A172 (cell line): Measurements from ENCODE around the gene DIP2C. TPM values are rescaled to one million over a fixed set of nuclear protein-coding genes. Genes with fewer than 3 reads are reported as not detected.
A peak's percentile ranks its signal among the peaks of the same experiment; 100 is the strongest.
"Not testable (repeated sequence)": the region's sequence is repeated elsewhere in the genome, so short reads cannot be mapped to it uniquely, and the experiment has no call there.

Experiments
- DNase-seq: peaks from one replicate; pipeline ENCODE4 v3.0.0-alpha.2; 2015; ENCODE audit warnings: low spot score
- total RNA-seq: library from RNA; depleted of rRNA; stranded (reverse); fragments of >200 nt; shearing (Covaris generic); gene quantifications from 2 replicates; pipeline ENCODE4 v1.2.3, GENCODE V29; 2014

The DIP2C gene
- total RNA-seq, 1 experiment from 2014 or later = 12.8 TPM

- no peak for DNase-seq
Measured at GRCh38 chr10:660970-661596, 28.4 kb downstream of the DIP2C start.

GRCh38 chr10:660413-660969 lies 29.0 kb downstream of the DIP2C start:
- DNase-seq = no peak

- DNase-seq = peak; percentile 76
Measured at GRCh38 chr10:659688-660141, 29.8 kb downstream of the DIP2C start.

GRCh38 chr10:657816-658350 lies 31.6 kb downstream of the DIP2C start:
- not testable (repeated sequence) for DNase-seq

DNA sequence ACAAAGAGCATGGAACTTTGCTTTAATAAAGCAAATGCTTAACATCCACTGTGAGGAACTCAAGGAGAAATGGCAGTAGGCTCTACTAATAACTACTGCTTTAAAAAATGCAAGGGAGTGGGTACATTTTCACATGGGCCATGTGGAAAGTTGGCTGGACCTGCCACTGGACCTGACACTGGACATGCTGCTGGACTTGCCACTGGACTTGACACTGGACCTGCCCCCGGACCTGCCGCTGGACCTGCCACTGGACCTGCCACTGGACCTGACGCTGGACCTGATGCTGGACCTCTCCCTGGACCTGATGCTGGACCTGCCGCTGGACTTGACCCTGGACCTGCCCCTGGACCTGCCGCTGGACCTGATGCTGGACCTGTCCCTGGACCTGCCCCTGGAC lies 32.6 kb downstream of the DIP2C start:
- DNase-seq = no peak

DNA sequence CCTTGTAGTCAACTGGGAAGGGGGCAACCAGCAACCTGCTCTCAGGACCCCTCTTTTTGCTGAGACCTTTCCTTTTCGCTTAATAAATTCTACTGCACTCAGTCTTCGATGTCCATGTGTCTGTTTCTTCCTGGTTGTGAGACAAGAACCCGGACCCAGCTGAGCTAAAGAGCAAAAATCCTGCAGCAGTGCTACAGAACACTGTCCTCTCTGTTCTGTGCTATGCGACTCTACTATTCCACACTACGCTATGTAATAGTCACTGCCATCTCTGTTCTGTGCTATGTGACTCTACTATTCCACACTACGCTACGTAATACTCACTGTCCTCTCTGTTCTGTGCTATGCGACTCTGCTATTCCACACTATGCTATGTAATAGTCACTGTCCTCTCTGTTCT lies 34.3 kb downstream of the DIP2C start:
- no peak for DNase-seq

GRCh38 chr10:654647-654996 lies 34.8 kb downstream of the DIP2C start:
- no peak for DNase-seq

DNA sequence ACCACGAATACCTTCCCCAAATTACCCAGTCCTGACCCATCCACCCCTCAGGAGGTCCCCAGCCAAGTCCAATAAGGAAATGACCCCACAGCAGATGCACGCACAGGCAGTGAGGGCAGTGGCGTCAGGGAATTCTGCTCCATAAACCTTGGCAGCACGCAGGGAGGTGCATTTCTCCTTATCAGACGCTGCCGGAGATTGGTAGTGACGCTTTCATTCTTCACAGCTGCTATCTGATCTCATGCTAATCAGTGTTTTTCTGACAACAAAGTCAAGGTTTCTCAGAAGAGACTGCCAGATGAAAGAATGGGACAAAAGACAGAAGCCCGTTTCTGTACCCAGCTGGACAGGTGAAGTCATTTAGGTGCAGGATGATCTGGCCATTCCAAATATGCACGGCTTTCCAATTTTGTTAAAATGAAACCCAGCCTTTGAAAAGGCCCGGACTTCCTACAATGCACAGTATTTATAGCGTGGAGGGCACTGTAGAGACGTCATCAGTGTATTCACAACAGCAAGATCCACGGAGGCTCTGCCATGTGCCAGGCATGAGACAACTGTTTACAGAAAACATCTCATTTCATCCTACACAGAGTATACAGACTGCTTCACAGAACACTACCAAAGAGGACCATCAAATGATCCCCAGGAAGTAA lies 35.3 kb downstream of the DIP2C start:
- DNase-seq = no peak

DNA sequence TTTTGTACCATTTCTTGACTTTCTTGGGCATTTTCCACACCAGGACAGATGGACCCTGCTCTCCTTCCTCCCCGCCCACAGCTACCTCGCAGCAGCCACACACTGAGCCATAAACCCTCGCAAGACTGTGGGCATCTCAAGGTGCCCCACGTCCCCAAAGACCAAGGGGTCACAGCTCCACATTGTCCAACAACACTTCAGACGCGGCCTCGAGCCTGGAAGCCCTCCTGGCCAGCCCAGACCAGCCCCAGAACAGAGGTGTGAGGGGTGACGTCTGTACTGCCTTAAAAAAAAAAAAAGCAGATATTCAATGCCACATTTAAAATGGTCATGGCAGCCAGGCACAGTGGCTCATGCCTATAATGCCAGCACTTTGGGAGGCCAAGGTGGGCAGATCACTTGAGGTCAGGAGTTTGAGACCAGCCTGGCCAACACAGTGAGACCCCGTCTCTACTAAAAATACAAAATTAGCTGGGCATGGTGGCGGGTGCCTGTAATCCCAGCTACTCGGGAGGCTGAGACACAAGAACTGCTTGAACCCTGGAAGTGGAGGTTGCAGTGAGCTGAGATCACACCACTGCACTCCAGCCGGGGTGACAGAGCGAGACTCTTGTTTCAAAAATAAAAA lies 36.5 kb downstream of the DIP2C start:
- not testable (repeated sequence) for DNase-seq

GRCh38 chr10:652233-652632 lies 37.2 kb downstream of the DIP2C start:
- DNase-seq = no peak

- no peak for DNase-seq
Measured at GRCh38 chr10:651692-652091, 37.8 kb downstream of the DIP2C start.

- DNase-seq = no peak
Measured at GRCh38 chr10:650886-651615, 38.4 kb downstream of the DIP2C start.

DNA sequence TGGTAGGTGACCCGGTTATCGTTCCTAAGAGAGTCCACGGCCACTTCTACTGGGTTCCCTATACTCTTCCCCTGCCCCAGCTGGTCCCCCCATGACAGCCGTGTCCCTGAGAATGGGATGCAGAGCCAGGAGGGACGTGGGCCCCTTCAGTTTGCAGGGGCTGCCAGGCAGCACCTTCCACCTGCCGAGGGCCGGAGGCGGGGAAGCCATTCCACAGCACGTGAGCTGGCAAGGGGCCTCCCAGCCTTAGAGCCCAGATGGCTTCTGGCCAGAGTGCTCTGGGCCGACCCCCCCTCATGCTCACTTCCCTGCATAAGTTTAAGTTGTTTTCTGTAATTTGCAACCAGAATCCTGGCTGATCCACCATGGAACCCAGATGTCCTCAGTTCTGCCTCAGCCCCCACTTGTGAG lies 39.0 kb downstream of the DIP2C start:
- no peak for DNase-seq

- DNase-seq = no peak
Measured at GRCh38 chr10:649798-650440, 39.5 kb downstream of the DIP2C start.

DNA sequence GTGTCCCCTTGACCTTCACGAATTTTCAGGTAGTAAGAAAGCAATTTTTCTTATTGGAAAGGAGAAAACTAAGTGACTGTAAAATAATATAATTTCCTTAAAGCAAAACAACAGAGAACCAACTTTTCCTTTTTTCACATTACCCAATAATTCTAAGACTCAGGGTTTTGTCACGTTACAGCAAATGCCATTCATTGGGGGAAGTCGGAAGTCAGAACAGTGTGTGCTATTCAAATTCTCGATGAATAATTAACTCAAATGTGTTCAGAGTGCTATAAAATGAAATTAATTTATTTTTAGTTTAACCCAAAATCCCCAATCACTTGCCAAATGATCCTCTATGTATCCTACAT lies 40.0 kb downstream of the DIP2C start:
- DNase-seq = no peak

DNA sequence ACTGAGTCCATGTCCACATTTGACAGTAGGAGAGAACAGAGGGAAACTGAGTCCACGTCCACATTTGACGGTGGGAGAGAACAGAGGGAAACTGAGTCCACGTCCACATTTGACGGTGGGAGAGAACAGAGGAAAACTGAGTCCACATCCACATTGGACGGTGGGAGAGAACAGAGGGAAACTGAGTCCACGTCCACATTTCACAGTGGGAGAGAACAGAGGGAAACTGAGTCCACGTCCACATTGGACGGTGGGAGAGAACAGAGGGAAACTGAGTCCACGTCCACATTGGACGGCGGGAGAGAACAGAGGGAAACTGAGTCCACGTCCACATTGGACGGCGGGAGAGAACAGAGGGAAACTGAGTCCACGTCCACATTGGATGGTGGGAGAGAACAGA lies 42.4 kb downstream of the DIP2C start:
- DNase-seq = not testable (repeated sequence)

- DNase-seq = no peak
Measured at GRCh38 chr10:646118-646524, 43.3 kb downstream of the DIP2C start.

DNA sequence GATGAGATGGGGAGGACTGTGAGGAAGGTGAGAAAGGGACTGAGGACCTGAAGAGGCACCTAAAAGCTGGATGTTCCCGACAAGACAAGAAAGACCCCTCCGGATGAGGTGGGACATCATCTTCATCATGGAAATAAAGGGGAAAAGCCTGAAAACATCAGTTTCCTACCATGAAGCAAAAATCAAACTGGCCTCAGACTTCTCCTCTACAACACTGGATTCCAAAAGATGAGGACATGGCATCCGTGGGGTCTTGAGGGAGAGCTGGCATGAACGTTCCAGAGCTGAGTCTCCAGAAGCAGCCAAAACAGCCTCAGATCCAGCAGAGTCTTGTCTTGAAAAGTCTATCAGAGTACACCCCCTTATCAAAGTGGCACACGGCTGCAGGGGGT lies 44.5 kb downstream of the DIP2C start:
- no peak for DNase-seq

- no peak for DNase-seq
Measured at GRCh38 chr10:644076-644942, 45.2 kb downstream of the DIP2C start.

- DNase-seq = no peak
Measured at GRCh38 chr10:642186-642890, 47.1 kb downstream of the DIP2C start.
